HG03439 (cell line): ENCODE data around the gene TMEM143.

Experiments used
- ATAC-seq: cut with Tn5 transposase; IDR thresholded peaks from one replicate; pipeline ENCODE4 v1.9.1; 2021; ENCODE audit warnings: mild to moderate bottlenecking, moderate library complexity; ENCODE audit not compliant: unreplicated experiment

TMEM143 gene

GRCh38 chr19:48361912-48362311 lies 1.8 kb downstream of the TMEM143 start:
- ATAC-seq, result no peak

- no peak for ATAC-seq
These were observed 4.6 kb downstream of the TMEM143 start for GRCh38 chr19:48359123-48359522.

- no peak for ATAC-seq
These were observed 8.3 kb downstream of the TMEM143 start for GRCh38 chr19:48355365-48355954.

GRCh38 chr19:48354332-48354992 lies 9.3 kb downstream of the TMEM143 start:
- ATAC-seq, result no peak

GRCh38 chr19:48353677-48354076 lies 10.1 kb downstream of the TMEM143 start:
- ATAC-seq, result no peak

- ATAC-seq, result no peak
These were observed 12.4 kb downstream of the TMEM143 start for GRCh38 chr19:48351341-48351752.

- no peak for ATAC-seq
These were observed 12.9 kb downstream of the TMEM143 start for GRCh38 chr19:48350856-48351255.

- ATAC-seq, result no peak
These were observed 15.0 kb downstream of the TMEM143 start for GRCh38 chr19:48348737-48349136.

- no peak for ATAC-seq
These were observed 15.7 kb downstream of the TMEM143 start for GRCh38 chr19:48348045-48348444.

GRCh38 chr19:48346191-48346590 lies 17.5 kb downstream of the TMEM143 start:
- ATAC-seq, result no peak

- ATAC-seq, result no peak
These were observed 18.8 kb downstream of the TMEM143 start for GRCh38 chr19:48344892-48345291.

GRCh38 chr19:48342841-48343540 lies 20.7 kb downstream of the TMEM143 start:
- no peak for ATAC-seq

- no peak for ATAC-seq
These were observed 21.4 kb downstream of the TMEM143 start for GRCh38 chr19:48342414-48342738.

- ATAC-seq, result no peak
These were observed 22.0 kb downstream of the TMEM143 start for GRCh38 chr19:48341515-48342413.

GRCh38 chr19:48340995-48341394 lies 22.7 kb downstream of the TMEM143 start:
- no peak for ATAC-seq

- no peak for ATAC-seq
These were observed 24.8 kb downstream of the TMEM143 start for GRCh38 chr19:48338802-48339503.

GRCh38 chr19:48338253-48338755 lies 25.4 kb downstream of the TMEM143 start:
- ATAC-seq, result no peak

GRCh38 chr19:48333467-48334384 lies 30.0 kb downstream of the TMEM143 start:
- peak; percentile 49 for ATAC-seq

GRCh38 chr19:48332662-48333466 lies 30.9 kb downstream of the TMEM143 start:
- ATAC-seq, result peak; percentile 55
